GM18873 (cell line): Measurements from ENCODE around the gene CTNND2.

ENCODE experiments used
- ATAC-seq: cut with Tn5 transposase; IDR thresholded peaks from one replicate; pipeline ENCODE4 v1.9.1; 2021; ENCODE audit warnings: mild to moderate bottlenecking, moderate library complexity, moderate number of reproducible peaks; ENCODE audit not compliant: unreplicated experiment, low FRiP score

The CTNND2 gene

GRCh38 chr5:11227064-11227463, 677.2 kb downstream of the CTNND2 start:
- ATAC-seq = no peak

- no peak for ATAC-seq
Measured at GRCh38 chr5:11224436-11225187, 679.6 kb downstream of the CTNND2 start.

- ATAC-seq = no peak
Measured at GRCh38 chr5:11222169-11222568, 682.1 kb downstream of the CTNND2 start.

GRCh38 chr5:11214864-11215644, 689.2 kb downstream of the CTNND2 start:
- ATAC-seq = no peak

- no peak for ATAC-seq
Measured at GRCh38 chr5:11212706-11213105, 691.5 kb downstream of the CTNND2 start.

- no peak for ATAC-seq
Measured at GRCh38 chr5:11197726-11198125, 706.5 kb downstream of the CTNND2 start.

- no peak for ATAC-seq
Measured at GRCh38 chr5:11191673-11192072, 712.6 kb downstream of the CTNND2 start.

- ATAC-seq = no peak
Measured at GRCh38 chr5:11182441-11183080, 721.7 kb downstream of the CTNND2 start.

- no peak for ATAC-seq
Measured at GRCh38 chr5:11181940-11182339, 722.3 kb downstream of the CTNND2 start.

GRCh38 chr5:11180890-11181289, 723.4 kb downstream of the CTNND2 start:
- ATAC-seq = no peak

GRCh38 chr5:11177999-11178711, 726.1 kb downstream of the CTNND2 start:
- ATAC-seq = no peak

- no peak for ATAC-seq
Measured at GRCh38 chr5:11174591-11174990, 729.7 kb downstream of the CTNND2 start.

- ATAC-seq = no peak
Measured at GRCh38 chr5:11172484-11172883, 731.8 kb downstream of the CTNND2 start.

GRCh38 chr5:11171236-11171635, 733.0 kb downstream of the CTNND2 start:
- no peak for ATAC-seq

- no peak for ATAC-seq
Measured at GRCh38 chr5:11166923-11167322, 737.3 kb downstream of the CTNND2 start.

- ATAC-seq = no peak
Measured at GRCh38 chr5:11164531-11165294, 739.5 kb downstream of the CTNND2 start.

GRCh38 chr5:11157132-11157531, 747.1 kb downstream of the CTNND2 start:
- ATAC-seq = no peak

GRCh38 chr5:11153670-11154382, 750.4 kb downstream of the CTNND2 start:
- ATAC-seq = no peak

- ATAC-seq = no peak
Measured at GRCh38 chr5:11152368-11152767, 751.9 kb downstream of the CTNND2 start.
